HepG2 (cell line): ENCODE results near the gene PPDPF. TPM values are rescaled to one million over a fixed set of nuclear protein-coding genes. Genes with fewer than 3 reads are reported as not detected.

Experiments used
- IKZF1 ChIP-seq: fragments of 450-650 bp; IDR thresholded peaks from 2 replicates; pipeline ENCODE4 v1.7.1; 2016
- RXRB ChIP-seq: IDR thresholded peaks from 2 replicates; pipeline ENCODE4 v1.6.1; 2016; ENCODE audit warnings: borderline replicate concordance, missing genetic modification reagents, missing compliant biosample characterization
- SOX13 ChIP-seq, 3 experiments: fragments of 450-650 bp in 1 of 3; sonication (generic) in 1 of 3; formaldehyde crosslinking in 1 of 3; IDR thresholded peaks in 2 of 3; conservative IDR thresholded peaks in 1 of 3; 2 replicates each; pipeline versions ENCODE4 v1.5.0 to v1.6.1; 2016 to 2020; ENCODE audit warnings: antibody characterized with exemption in 1 of 3, mild to moderate bottlenecking in 1 of 3, missing compliant biosample characterization in 1 of 3, missing genetic modification reagents in 1 of 3, moderate library complexity in 1 of 3
- YY1 ChIP-seq: IDR thresholded peaks from 2 replicates; pipeline ENCODE4 v1.6.1; 2011; ENCODE audit warnings: low read length, low read depth, moderate library complexity, mild to moderate bottlenecking; ENCODE audit not compliant: insufficient read depth, insufficient replicate concordance
- ZBTB20 ChIP-seq: sonication (generic); formaldehyde crosslinking; IDR thresholded peaks from 2 replicates; pipeline ENCODE4 v1.8.1; 2023; ENCODE audit warnings: missing genetic modification reagents, low read depth, mild to moderate bottlenecking, borderline replicate concordance
- ZNF101 ChIP-seq: sonication (generic); formaldehyde crosslinking; IDR thresholded peaks from 2 replicates; pipeline ENCODE4 v1.4.0; 2020; ENCODE audit warnings: mild to moderate bottlenecking, low read depth, missing genetic modification reagents, borderline replicate concordance
- ZNF382 ChIP-seq: sonication (generic); formaldehyde crosslinking; IDR thresholded peaks from 2 replicates; pipeline ENCODE4 v1.5.0; 2020; ENCODE audit warnings: missing genetic modification reagents, mild to moderate bottlenecking, borderline replicate concordance
- ZNF567 ChIP-seq: sonication (generic); formaldehyde crosslinking; IDR thresholded peaks from 2 replicates; pipeline ENCODE4 v1.8.1; 2023; ENCODE audit warnings: mild to moderate bottlenecking, missing genetic modification reagents, borderline replicate concordance
- ZNF598 ChIP-seq: sonication (generic); formaldehyde crosslinking; IDR thresholded peaks from 2 replicates; pipeline ENCODE4 v1.5.1; 2020; ENCODE audit warnings: mild to moderate bottlenecking, missing genetic modification reagents, borderline replicate concordance
- ZNF616 ChIP-seq: sonication (generic); formaldehyde crosslinking; IDR thresholded peaks from 2 replicates; pipeline ENCODE4 v1.5.0; 2020; ENCODE audit warnings: low read depth, mild to moderate bottlenecking, missing genetic modification reagents
- polyA plus RNA-seq, 8 experiments: library from polyadenylated mRNA; depleted of rRNA in 3 of 8; stranded (reverse) in 7 of 8; unstranded in 1 of 8; fragments of >200 nt; fragmentation: Illumina TruSeq in 4 of 8; extraction: Trizol in 4 of 8; gene quantifications; 2 replicates each; pipeline versions ENCODE4 v1.2.1 to v1.2.3, GENCODE V29; 2011 to 2016; ENCODE audit warnings: low read depth in 4 of 8, missing spikeins in 1 of 8, mixed read lengths in 1 of 8; ENCODE audit not compliant: insufficient read depth in 1 of 8
- total RNA-seq, 5 experiments: library from RNA; depleted of rRNA; stranded (reverse); fragments of >200 nt; fragmentation: Illumina TruSeq; extraction: Trizol; gene quantifications; 2 replicates each; pipeline ENCODE4 v1.2.3, GENCODE V29; 2016; ENCODE audit warnings: low read depth in 1 of 5
- TF ChIP-seq, protein P1 (sequence below): sonication (generic); formaldehyde crosslinking; IDR thresholded peaks from 2 replicates; pipeline ENCODE4 v1.5.0; 2020; ENCODE audit warnings: mild to moderate bottlenecking, missing genetic modification reagents, moderate library complexity
- TF ChIP-seq, protein P2 (sequence below): sonication (generic); formaldehyde crosslinking; IDR thresholded peaks from 2 replicates; pipeline ENCODE4 v1.4.0; 2020; ENCODE audit warnings: missing genetic modification reagents
- TF ChIP-seq, protein P3 (sequence below): IDR thresholded peaks from 2 replicates; pipeline ENCODE4 v1.6.1; 2016; ENCODE audit warnings: missing genetic modification reagents, missing compliant biosample characterization
- TF ChIP-seq, protein P4 (sequence below): sonication (generic); formaldehyde crosslinking; IDR thresholded peaks from 2 replicates; pipeline ENCODE4 v1.4.0; 2020; ENCODE audit warnings: missing genetic modification reagents
- TF ChIP-seq, protein P5 (sequence below): sonication (generic); formaldehyde crosslinking; IDR thresholded peaks from 2 replicates; pipeline ENCODE4 v1.4.0; 2020; ENCODE audit warnings: missing genetic modification reagents, borderline replicate concordance

The PPDPF gene
- total and polyA plus RNA-seq, 2 of the 13 experiments (the other 11 are each of a cell fraction or from before 2014, with no cell fraction given), result 1.8 to 7.0 TPM

DNA sequence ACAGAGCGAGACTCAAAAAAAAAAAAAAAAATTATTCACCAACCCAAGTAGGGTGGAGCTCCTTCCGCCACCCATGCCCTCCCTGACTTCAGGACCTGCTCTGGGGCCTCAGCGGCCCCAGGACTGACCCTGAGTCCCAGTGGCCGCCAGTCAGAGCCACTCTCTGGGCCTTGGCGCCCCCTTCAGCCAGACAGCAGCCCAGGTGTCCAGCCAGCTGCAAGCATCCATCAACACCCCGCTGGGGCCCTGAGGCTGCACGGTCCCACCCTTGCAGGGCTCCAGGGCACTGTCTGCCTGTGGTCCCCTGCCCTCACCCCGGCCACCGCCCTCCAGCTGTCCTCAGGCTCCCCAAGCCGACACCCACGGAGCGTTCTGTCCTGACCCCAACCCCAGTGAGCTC is 36.7 kb upstream of the PPDPF start (continued):
- no peak for TF ChIP-seq YY1
- no peak for TF ChIP-seq ZNF101 (CRISPR knock-in tag)
- no peak for TF ChIP-seq IKZF1
- TF ChIP-seq, protein P1, sequence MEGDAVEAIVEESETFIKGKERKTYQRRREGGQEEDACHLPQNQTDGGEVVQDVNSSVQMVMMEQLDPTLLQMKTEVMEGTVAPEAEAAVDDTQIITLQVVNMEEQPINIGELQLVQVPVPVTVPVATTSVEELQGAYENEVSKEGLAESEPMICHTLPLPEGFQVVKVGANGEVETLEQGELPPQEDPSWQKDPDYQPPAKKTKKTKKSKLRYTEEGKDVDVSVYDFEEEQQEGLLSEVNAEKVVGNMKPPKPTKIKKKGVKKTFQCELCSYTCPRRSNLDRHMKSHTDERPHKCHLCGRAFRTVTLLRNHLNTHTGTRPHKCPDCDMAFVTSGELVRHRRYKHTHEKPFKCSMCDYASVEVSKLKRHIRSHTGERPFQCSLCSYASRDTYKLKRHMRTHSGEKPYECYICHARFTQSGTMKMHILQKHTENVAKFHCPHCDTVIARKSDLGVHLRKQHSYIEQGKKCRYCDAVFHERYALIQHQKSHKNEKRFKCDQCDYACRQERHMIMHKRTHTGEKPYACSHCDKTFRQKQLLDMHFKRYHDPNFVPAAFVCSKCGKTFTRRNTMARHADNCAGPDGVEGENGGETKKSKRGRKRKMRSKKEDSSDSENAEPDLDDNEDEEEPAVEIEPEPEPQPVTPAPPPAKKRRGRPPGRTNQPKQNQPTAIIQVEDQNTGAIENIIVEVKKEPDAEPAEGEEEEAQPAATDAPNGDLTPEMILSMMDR (CRISPR knock-in tag), result peak; percentile 59
- TF ChIP-seq, protein P2, sequence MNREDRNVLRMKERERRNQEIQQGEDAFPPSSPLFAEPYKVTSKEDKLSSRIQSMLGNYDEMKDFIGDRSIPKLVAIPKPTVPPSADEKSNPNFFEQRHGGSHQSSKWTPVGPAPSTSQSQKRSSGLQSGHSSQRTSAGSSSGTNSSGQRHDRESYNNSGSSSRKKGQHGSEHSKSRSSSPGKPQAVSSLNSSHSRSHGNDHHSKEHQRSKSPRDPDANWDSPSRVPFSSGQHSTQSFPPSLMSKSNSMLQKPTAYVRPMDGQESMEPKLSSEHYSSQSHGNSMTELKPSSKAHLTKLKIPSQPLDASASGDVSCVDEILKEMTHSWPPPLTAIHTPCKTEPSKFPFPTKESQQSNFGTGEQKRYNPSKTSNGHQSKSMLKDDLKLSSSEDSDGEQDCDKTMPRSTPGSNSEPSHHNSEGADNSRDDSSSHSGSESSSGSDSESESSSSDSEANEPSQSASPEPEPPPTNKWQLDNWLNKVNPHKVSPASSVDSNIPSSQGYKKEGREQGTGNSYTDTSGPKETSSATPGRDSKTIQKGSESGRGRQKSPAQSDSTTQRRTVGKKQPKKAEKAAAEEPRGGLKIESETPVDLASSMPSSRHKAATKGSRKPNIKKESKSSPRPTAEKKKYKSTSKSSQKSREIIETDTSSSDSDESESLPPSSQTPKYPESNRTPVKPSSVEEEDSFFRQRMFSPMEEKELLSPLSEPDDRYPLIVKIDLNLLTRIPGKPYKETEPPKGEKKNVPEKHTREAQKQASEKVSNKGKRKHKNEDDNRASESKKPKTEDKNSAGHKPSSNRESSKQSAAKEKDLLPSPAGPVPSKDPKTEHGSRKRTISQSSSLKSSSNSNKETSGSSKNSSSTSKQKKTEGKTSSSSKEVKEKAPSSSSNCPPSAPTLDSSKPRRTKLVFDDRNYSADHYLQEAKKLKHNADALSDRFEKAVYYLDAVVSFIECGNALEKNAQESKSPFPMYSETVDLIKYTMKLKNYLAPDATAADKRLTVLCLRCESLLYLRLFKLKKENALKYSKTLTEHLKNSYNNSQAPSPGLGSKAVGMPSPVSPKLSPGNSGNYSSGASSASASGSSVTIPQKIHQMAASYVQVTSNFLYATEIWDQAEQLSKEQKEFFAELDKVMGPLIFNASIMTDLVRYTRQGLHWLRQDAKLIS (CRISPR knock-in tag), result no peak
- no peak for TF ChIP-seq ZNF567 (CRISPR knock-in tag)
- TF ChIP-seq RXRB, result no peak
- TF ChIP-seq, protein P3, sequence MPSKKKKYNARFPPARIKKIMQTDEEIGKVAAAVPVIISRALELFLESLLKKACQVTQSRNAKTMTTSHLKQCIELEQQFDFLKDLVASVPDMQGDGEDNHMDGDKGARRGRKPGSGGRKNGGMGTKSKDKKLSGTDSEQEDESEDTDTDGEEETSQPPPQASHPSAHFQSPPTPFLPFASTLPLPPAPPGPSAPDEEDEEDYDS, result no peak
- no peak for TF ChIP-seq ZNF616 (CRISPR knock-in tag)
- no peak for TF ChIP-seq ZNF598 (CRISPR knock-in tag)
- TF ChIP-seq, protein P4, sequence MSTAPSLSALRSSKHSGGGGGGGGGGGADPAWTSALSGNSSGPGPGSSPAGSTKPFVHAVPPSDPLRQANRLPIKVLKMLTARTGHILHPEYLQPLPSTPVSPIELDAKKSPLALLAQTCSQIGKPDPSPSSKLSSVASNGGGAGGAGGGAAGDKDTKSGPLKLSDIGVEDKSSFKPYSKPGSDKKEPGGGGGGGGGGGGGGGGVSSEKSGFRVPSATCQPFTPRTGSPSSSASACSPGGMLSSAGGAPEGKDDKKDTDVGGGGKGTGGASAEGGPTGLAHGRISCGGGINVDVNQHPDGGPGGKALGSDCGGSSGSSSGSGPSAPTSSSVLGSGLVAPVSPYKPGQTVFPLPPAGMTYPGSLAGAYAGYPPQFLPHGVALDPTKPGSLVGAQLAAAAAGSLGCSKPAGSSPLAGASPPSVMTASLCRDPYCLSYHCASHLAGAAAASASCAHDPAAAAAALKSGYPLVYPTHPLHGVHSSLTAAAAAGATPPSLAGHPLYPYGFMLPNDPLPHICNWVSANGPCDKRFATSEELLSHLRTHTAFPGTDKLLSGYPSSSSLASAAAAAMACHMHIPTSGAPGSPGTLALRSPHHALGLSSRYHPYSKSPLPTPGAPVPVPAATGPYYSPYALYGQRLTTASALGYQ, result no peak
- no peak for TF ChIP-seq ZBTB20 (CRISPR knock-in tag)
- TF ChIP-seq ZNF382 (CRISPR knock-in tag), result no peak
- TF ChIP-seq, protein P5, sequence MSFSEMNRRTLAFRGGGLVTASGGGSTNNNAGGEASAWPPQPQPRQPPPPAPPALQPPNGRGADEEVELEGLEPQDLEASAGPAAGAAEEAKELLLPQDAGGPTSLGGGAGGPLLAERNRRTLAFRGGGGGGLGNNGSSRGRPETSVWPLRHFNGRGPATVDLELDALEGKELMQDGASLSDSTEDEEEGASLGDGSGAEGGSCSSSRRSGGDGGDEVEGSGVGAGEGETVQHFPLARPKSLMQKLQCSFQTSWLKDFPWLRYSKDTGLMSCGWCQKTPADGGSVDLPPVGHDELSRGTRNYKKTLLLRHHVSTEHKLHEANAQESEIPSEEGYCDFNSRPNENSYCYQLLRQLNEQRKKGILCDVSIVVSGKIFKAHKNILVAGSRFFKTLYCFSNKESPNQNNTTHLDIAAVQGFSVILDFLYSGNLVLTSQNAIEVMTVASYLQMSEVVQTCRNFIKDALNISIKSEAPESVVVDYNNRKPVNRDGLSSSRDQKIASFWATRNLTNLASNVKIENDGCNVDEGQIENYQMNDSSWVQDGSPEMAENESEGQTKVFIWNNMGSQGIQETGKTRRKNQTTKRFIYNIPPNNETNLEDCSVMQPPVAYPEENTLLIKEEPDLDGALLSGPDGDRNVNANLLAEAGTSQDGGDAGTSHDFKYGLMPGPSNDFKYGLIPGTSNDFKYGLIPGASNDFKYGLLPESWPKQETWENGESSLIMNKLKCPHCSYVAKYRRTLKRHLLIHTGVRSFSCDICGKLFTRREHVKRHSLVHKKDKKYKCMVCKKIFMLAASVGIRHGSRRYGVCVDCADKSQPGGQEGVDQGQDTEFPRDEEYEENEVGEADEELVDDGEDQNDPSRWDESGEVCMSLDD, result no peak
- TF ChIP-seq SOX13 (IDR thresholded peaks at IDR 0.05), result no peak
- TF ChIP-seq SOX13 (CRISPR knock-in tag; conservative IDR thresholded peaks at IDR 0.05 in 1 of 2, IDR thresholded peaks at IDR 0.05 in 1 of 2), result no peak
